CD4-positive, alpha-beta T cell (primary cell): Measurements from ENCODE around the gene PKP4. TPM values are rescaled to one million over a fixed set of nuclear protein-coding genes. Genes with fewer than 3 reads are reported as not detected.

Source experiments
- ATAC-seq: fragments of 200-7000 bp; cut with Tn5 transposase; one replicate; pipeline ENCODE4 v1.10.0; 2022; ENCODE audit warnings: mild to moderate bottlenecking; ENCODE audit not compliant: poor library complexity
- CTCF ChIA-PET: fragments of 350-600 bp; sonication (Branson Sonifier 250); formaldehyde crosslinking; loops from one replicate; lab custom pipeline; 2021; ENCODE audit warnings: antibody characterized with exemption, inconsistent platforms; lab: Charles Lee
- POLR2A ChIA-PET: fragments of 350-600 bp; sonication (Branson Sonifier 250); formaldehyde crosslinking; loops from one replicate; lab custom pipeline; 2021; ENCODE audit warnings: antibody characterized with exemption, inconsistent platforms; lab: Charles Lee
- DNase-seq, 14 experiments: peaks; one replicate each; pipeline ENCODE4 v3.0.0-alpha.2; 2013 to 2020; ENCODE audit warnings: mixed read lengths in 2 of 14
- H3K27ac ChIP-seq, 2 donors: one replicate each; pipeline versions ENCODE4 v1.5.1 to v1.7.0; 2013; ENCODE audit warnings: low read length in 2 of 2, low read depth in 1 of 2, mild to moderate bottlenecking in 1 of 2
- H3K27me3 ChIP-seq, 2 experiments: 1 replicate in 1 of 2; 2 replicates in 1 of 2; pipeline versions ENCODE4 v1.6.1 to v1.7.0; 2013; ENCODE audit warnings: low read length in 2 of 2, control low read depth in 1 of 2, mild to moderate bottlenecking in 1 of 2, moderate library complexity in 1 of 2; ENCODE audit not compliant: insufficient read depth in 2 of 2, control insufficient read depth in 1 of 2
- H3K36me3 ChIP-seq: one replicate; pipeline ENCODE4 v1.6.1; 2013; ENCODE audit warnings: low read length, control low read depth; ENCODE audit not compliant: insufficient read depth
- H3K4me1 ChIP-seq: one replicate; pipeline ENCODE4 v1.6.1; 2013; ENCODE audit warnings: low read length, control low read depth; ENCODE audit not compliant: insufficient read depth
- H3K4me3 ChIP-seq: one replicate; pipeline ENCODE4 v1.5.1; 2013; ENCODE audit warnings: mild to moderate bottlenecking, low read length, moderate library complexity
- H3K9me3 ChIP-seq, 2 experiments: 1 replicate in 1 of 2; 2 replicates in 1 of 2; pipeline versions ENCODE4 v1.6.1 to v1.7.0; 2013; ENCODE audit warnings: low read length in 2 of 2, mild to moderate bottlenecking in 2 of 2, control low read depth in 1 of 2, moderate library complexity in 1 of 2; ENCODE audit not compliant: control insufficient read depth in 1 of 2, insufficient read depth in 1 of 2
- H3K27ac Mint-ChIP-seq: one replicate; pipeline ENCODE4 v1.8.0; 2020; ENCODE audit warnings: mixed read lengths
- H3K27me3 Mint-ChIP-seq: one replicate; pipeline ENCODE4 v1.8.0; 2021; ENCODE audit warnings: mixed read lengths
- H3K36me3 Mint-ChIP-seq: one replicate; pipeline ENCODE4 v1.8.0; 2021; ENCODE audit warnings: low read depth, mixed read lengths
- H3K4me1 Mint-ChIP-seq: one replicate; pipeline ENCODE4 v1.8.0; 2021; ENCODE audit warnings: low read depth, mixed read lengths
- H3K4me3 Mint-ChIP-seq: one replicate; pipeline ENCODE4 v1.8.0; 2020; ENCODE audit warnings: mild to moderate bottlenecking, mixed read lengths
- H3K9me3 Mint-ChIP-seq: one replicate; pipeline ENCODE4 v1.8.0; 2020; ENCODE audit warnings: mixed read lengths
- intact Hi-C, 2 experiments: fragments of 100-400 bp; cut with DNase I in 1 of 2; cut with micrococcal nuclease in 1 of 2; formaldehyde crosslinking; loops; one replicate each; pipeline versions ENCODE4 v1.15.1 to v1.9.0; 2023 to 2025; cut with DNase I, micrococcal nuclease
- total RNA-seq, 174 experiments: library from RNA in 2 of 174; stranded (reverse) in 2 of 174; gene quantifications; one replicate each; pipeline ENCODE4 v1.2.3 and lab custom pipeline; 2021 to 2026
- TF ChIP-seq, protein P1 (sequence below): fragments of 200-600 bp; IDR thresholded peaks from one replicate; pipeline ENCODE4 v1.8.0; 2022; ENCODE audit warnings: antibody characterized with exemption, mild to moderate bottlenecking

The PKP4 gene
- total RNA-seq, 2 experiments from 2014 or later, result 10.8 to 14.6 TPM

DNA sequence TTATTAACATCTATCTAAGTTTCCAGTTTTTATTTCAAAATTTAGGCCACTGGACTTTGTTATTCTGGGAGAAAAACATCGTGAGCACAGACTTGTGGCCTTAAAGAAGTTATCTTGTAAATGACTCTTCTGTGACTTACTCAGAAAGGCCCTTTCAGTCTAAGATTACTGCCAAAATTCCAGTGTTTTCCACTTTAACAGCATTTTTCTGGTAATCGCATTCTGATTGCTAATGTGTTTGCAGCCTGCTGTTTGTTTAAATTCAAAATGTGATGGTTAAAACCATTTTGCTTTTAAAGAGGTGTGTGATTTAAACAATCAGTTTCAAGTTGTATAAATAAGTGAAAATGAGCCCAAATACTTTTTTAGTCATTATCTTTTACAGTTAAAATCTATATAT lies 201.6 kb downstream of the PKP4 start:
- TF ChIP-seq, protein P1, sequence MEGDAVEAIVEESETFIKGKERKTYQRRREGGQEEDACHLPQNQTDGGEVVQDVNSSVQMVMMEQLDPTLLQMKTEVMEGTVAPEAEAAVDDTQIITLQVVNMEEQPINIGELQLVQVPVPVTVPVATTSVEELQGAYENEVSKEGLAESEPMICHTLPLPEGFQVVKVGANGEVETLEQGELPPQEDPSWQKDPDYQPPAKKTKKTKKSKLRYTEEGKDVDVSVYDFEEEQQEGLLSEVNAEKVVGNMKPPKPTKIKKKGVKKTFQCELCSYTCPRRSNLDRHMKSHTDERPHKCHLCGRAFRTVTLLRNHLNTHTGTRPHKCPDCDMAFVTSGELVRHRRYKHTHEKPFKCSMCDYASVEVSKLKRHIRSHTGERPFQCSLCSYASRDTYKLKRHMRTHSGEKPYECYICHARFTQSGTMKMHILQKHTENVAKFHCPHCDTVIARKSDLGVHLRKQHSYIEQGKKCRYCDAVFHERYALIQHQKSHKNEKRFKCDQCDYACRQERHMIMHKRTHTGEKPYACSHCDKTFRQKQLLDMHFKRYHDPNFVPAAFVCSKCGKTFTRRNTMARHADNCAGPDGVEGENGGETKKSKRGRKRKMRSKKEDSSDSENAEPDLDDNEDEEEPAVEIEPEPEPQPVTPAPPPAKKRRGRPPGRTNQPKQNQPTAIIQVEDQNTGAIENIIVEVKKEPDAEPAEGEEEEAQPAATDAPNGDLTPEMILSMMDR, result no peak
- no peaks in the 10 kb centered on the region for H3K27me3 Mint-ChIP-seq
- no peak overlapping the region for H3K27ac Mint-ChIP-seq
- H3K36me3 Mint-ChIP-seq, result peaks cover 19% of the 10 kb centered on the region
- H3K36me3 ChIP-seq, result peaks cover 17% of the 10 kb centered on the region
- no peak overlapping the region for H3K27ac ChIP-seq
- H3K27me3 ChIP-seq, result no peaks in the 10 kb centered on the region
- no peaks in the 10 kb centered on the region for H3K4me1 ChIP-seq
- no peaks in the 10 kb centered on the region for H3K4me1 Mint-ChIP-seq
- no peaks in the 10 kb centered on the region for H3K9me3 ChIP-seq
- POLR2A ChIA-PET, result no interaction called here
- ATAC-seq (no peak), DNase-seq (no peak)
- CTCF ChIA-PET, result no interaction called here
- no peak overlapping the region for H3K4me3 ChIP-seq
- intact Hi-C loops, result no loop called here
- no peak overlapping the region for H3K4me3 Mint-ChIP-seq
- H3K9me3 Mint-ChIP-seq, result no peaks in the 10 kb centered on the region

DNA sequence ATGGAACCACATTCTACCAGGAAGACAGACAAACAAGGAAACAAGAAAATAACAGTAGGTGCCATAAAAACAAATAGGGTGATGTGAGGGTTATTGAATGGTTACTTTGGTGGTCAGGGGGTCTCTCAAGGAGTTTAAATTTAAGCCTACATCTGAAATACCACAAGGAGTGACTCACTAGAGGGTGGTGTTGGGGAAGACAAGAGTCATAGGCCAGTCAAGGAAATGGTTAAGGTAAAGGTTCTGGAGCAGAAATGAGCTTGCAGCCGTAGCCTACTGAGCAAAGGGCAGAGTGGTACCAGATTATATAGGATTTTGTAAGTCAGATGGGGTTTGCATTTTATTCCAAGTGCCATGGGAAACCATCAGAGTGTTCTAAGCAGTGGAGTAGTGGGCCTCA lies 202.7 kb downstream of the PKP4 start:
- ATAC-seq, result no peak
- peaks cover 19% of the 10 kb centered on the region for H3K36me3 Mint-ChIP-seq

GRCh38 chr2:158661231-158661630 lies 204.5 kb downstream of the PKP4 start:
- intact Hi-C loops, result no loop called here
- POLR2A ChIA-PET, result no interaction called here
- Mint-ChIP-seq H3K27ac (no peak overlapping the region), H3K27me3 (no peaks in the 10 kb centered on the region), H3K9me3 (no peaks in the 10 kb centered on the region), H3K4me3 (no peak overlapping the region), H3K36me3 (peaks cover 26% of the 10 kb centered on the region), H3K4me1 (no peaks in the 10 kb centered on the region)
- TF ChIP-seq, protein P1, result no peak
- H3K4me3 ChIP-seq, result no peak overlapping the region
- ATAC-seq (no peak), DNase-seq (no peak)
- H3K27ac ChIP-seq, result no peak overlapping the region
- H3K36me3 ChIP-seq, result peaks cover 27% of the 10 kb centered on the region
- H3K27me3 ChIP-seq, result no peaks in the 10 kb centered on the region
- H3K9me3 ChIP-seq, result no peaks in the 10 kb centered on the region
- no peaks in the 10 kb centered on the region for H3K4me1 ChIP-seq
- CTCF ChIA-PET, result no interaction called here

More for the DNA sequence above, 202.7 kb downstream of the PKP4 start:
- intact Hi-C loops, result no loop called here
- no peaks in the 10 kb centered on the region for H3K27me3 ChIP-seq
- no peak overlapping the region for H3K27ac ChIP-seq
- no peak overlapping the region for H3K27ac Mint-ChIP-seq
- no peaks in the 10 kb centered on the region for H3K4me1 Mint-ChIP-seq
- H3K27me3 Mint-ChIP-seq, result no peaks in the 10 kb centered on the region
- no peak overlapping the region for H3K4me3 ChIP-seq
- H3K36me3 ChIP-seq, result peaks cover 26% of the 10 kb centered on the region
- POLR2A ChIA-PET, result no interaction called here
- DNase-seq, result no peak
- no peaks in the 10 kb centered on the region for H3K9me3 ChIP-seq
- CTCF ChIA-PET, result no interaction called here
- H3K4me1 ChIP-seq, result no peaks in the 10 kb centered on the region
- H3K4me3 Mint-ChIP-seq, result no peak overlapping the region
- TF ChIP-seq, protein P1, result no peak
- no peaks in the 10 kb centered on the region for H3K9me3 Mint-ChIP-seq
